GM23248 (cell line): Measurements from ENCODE around the gene CALCOCO2. TPM values are rescaled to one million over a fixed set of nuclear protein-coding genes. Genes with fewer than 3 reads are reported as not detected.

Experiments
- DNase-seq: peaks from one replicate; pipeline ENCODE4 v3.0.0-alpha.2; 2015
- H2AFZ ChIP-seq: fragments of 200-600 bp; sonication (generic); 2 replicates; pipeline ENCODE4 v1.6.1; 2016; ENCODE audit warnings: antibody characterized with exemption
- H3F3A ChIP-seq: fragments of 200-600 bp; sonication (generic); 2 replicates; pipeline ENCODE4 v1.6.1; 2016; ENCODE audit warnings: mild to moderate bottlenecking, antibody characterized with exemption, mixed run types; ENCODE audit not compliant: insufficient read depth
- H3K27ac ChIP-seq: fragments of 200-600 bp; sonication (generic); 2 replicates; pipeline ENCODE4 v1.5.1; 2016; ENCODE audit warnings: mild to moderate bottlenecking
- H3K27me3 ChIP-seq: fragments of 200-600 bp; sonication (generic); replicated peaks from 2 replicates; pipeline ENCODE4 v1.6.1; 2016; ENCODE audit warnings: mild to moderate bottlenecking; ENCODE audit not compliant: insufficient read depth
- H3K36me3 ChIP-seq: fragments of 200-600 bp; sonication (generic); 2 replicates; pipeline ENCODE4 v1.6.1; 2016; ENCODE audit warnings: low read depth, mild to moderate bottlenecking
- H3K4me1 ChIP-seq: fragments of 200-600 bp; sonication (generic); 2 replicates; pipeline ENCODE4 v1.6.1; 2016; ENCODE audit warnings: mild to moderate bottlenecking; ENCODE audit not compliant: insufficient read depth
- H3K4me2 ChIP-seq: fragments of 200-600 bp; sonication (generic); one replicate; pipeline ENCODE4 v1.6.1; 2016; ENCODE audit warnings: mild to moderate bottlenecking; ENCODE audit not compliant: unreplicated experiment
- H3K4me3 ChIP-seq: fragments of 200-600 bp; sonication (generic); 2 replicates; pipeline ENCODE4 v1.5.1; 2016; ENCODE audit warnings: mild to moderate bottlenecking
- H3K79me2 ChIP-seq: fragments of 200-600 bp; sonication (generic); 2 replicates; pipeline ENCODE4 v1.6.1; 2016; ENCODE audit warnings: mild to moderate bottlenecking; ENCODE audit not compliant: insufficient read depth
- H3K9ac ChIP-seq: fragments of 200-600 bp; sonication (generic); 2 replicates; pipeline ENCODE4 v1.6.1; 2016; ENCODE audit warnings: mild to moderate bottlenecking
- H3K9me2 ChIP-seq: fragments of 200-600 bp; sonication (generic); 2 replicates; pipeline ENCODE4 v1.6.1; 2016; ENCODE audit warnings: mixed run types, mild to moderate bottlenecking, moderate library complexity; ENCODE audit not compliant: insufficient read depth
- H3K9me3 ChIP-seq: fragments of 200-600 bp; sonication (generic); one replicate; pipeline ENCODE4 v1.6.1; 2017; ENCODE audit warnings: low read depth
- H4K20me1 ChIP-seq: fragments of 200-600 bp; sonication (generic); 2 replicates; pipeline ENCODE4 v1.6.0; 2016; ENCODE audit not compliant: insufficient read depth
- EZH2 ChIP-seq: fragments of 200-600 bp; sonication (generic); IDR thresholded peaks from 2 replicates; pipeline ENCODE4 v1.6.1; 2018; ENCODE audit warnings: antibody characterized with exemption, mild to moderate bottlenecking; ENCODE audit not compliant: insufficient read depth, poor library complexity, severe bottlenecking
- EZH2phosphoT487 ChIP-seq: fragments of 200-600 bp; sonication (generic); IDR thresholded peaks from 2 replicates; pipeline ENCODE4 v1.6.1; 2018; ENCODE audit warnings: antibody characterized with exemption, moderate library complexity, mild to moderate bottlenecking, low read depth; ENCODE audit not compliant: insufficient read depth
- WGBS, 2 experiments: methylation state at CpG; one replicate each; pipeline ENCODE4 v1.1.6; 2015 to 2017; ENCODE audit warnings: low lambda C conversion rate in 2 of 2, low coverage in 1 of 2; ENCODE audit errors: missing lambda C conversion rate in 2 of 2; 5-methylcytosine and 5-hydroxymethylcytosine counted together
- in situ Hi-C: fragments of 300-500 bp; cut with MboI; formaldehyde crosslinking; loops from 2 replicates; pipeline ENCODE4 v1.15.0; 2020
- polyA plus RNA-seq: library from polyadenylated mRNA; unstranded; fragments of >200 nt; fragmentation: Nextera tagmentation; extraction: Ambion mirVana; gene quantifications from 2 replicates; pipeline ENCODE4 v1.2.1, GENCODE V29; 2016
- total RNA-seq: library from RNA; depleted of rRNA; stranded (reverse); fragments of >200 nt; shearing (Covaris generic); gene quantifications from 2 replicates; pipeline ENCODE4 v1.2.3, GENCODE V29; 2014

CALCOCO2 gene
- total and polyA plus RNA-seq, 2 experiments from 2014 or later: 40.9 to 92.4 TPM

GRCh38 chr17:48799069-48799723 lies 31.6 kb upstream of the CALCOCO2 start:
- Histone ChIP-seq H4K20me1 (no peaks in the 10 kb centered on the region), H3K9me2 (no peaks in the 10 kb centered on the region), H3K4me3 (no peak overlapping the region), H3F3A (peaks cover 15% of the 10 kb centered on the region), H3K4me1 (peaks cover 23% of the 10 kb centered on the region), H2AFZ (no peak overlapping the region), H3K36me3 (no peaks in the 10 kb centered on the region), H3K9me3 (no peaks in the 10 kb centered on the region), H3K27ac (no peak overlapping the region), H3K4me2 (no peak overlapping the region), H3K79me2 (no peaks in the 10 kb centered on the region), H3K27me3 (no peaks in the 10 kb centered on the region), H3K9ac (no peak overlapping the region)
- 76 to 83% methylated on average over 11 of the region's 11 CpGs for WGBS, 2 experiments
- TF ChIP-seq EZH2phosphoT487 (no peak), EZH2 (no peak)
- in situ Hi-C loops: no loop called here
- no peak for DNase-seq

- no peak for DNase-seq
- no peak for TF ChIP-seq EZH2
- TF ChIP-seq EZH2phosphoT487: no peak
- H3K4me3 ChIP-seq: no peak overlapping the region
- no peaks in the 10 kb centered on the region for H3K9me2 ChIP-seq
- H2AFZ ChIP-seq: no peak overlapping the region
- no peaks in the 10 kb centered on the region for H3K9me3 ChIP-seq
- H3K27me3 ChIP-seq: no peaks in the 10 kb centered on the region
- no peaks in the 10 kb centered on the region for H3K79me2 ChIP-seq
- in situ Hi-C loops: loop anchor here (5.0 kb wide), 1 partner anchor 82 kb away; no protein-coding TSS in a partner anchor
- H3K27ac ChIP-seq: no peak overlapping the region
- H3K9ac ChIP-seq: no peak overlapping the region
- H4K20me1 ChIP-seq: no peaks in the 10 kb centered on the region
- peaks cover 14% of the 10 kb centered on the region for H3K4me1 ChIP-seq
- peaks cover 8% of the 10 kb centered on the region for H3F3A ChIP-seq
- 60 to 61% methylated on average over 5 of the region's 5 CpGs for WGBS, 2 experiments
- H3K36me3 ChIP-seq: no peaks in the 10 kb centered on the region
- H3K4me2 ChIP-seq: no peak overlapping the region
These were observed 30.1 kb upstream of the CALCOCO2 start for GRCh38 chr17:48800626-48801217.

- in situ Hi-C loops: loop anchor here (5.0 kb wide), 1 partner anchor 77 kb away; no protein-coding TSS in a partner anchor
- no peaks in the 10 kb centered on the region for H3K36me3 ChIP-seq
- TF ChIP-seq EZH2 (no peak), EZH2phosphoT487 (no peak)
- peaks cover 7% of the 10 kb centered on the region for H3K4me1 ChIP-seq
- H3K4me2 ChIP-seq: no peak overlapping the region
- no peaks in the 10 kb centered on the region for H3K9me2 ChIP-seq
- DNase-seq: peak; percentile 56
- no peak overlapping the region for H3K9ac ChIP-seq
- H3K79me2 ChIP-seq: no peaks in the 10 kb centered on the region
- H3K27ac ChIP-seq: no peak overlapping the region
- H3K4me3 ChIP-seq: no peak overlapping the region
- H3K27me3 ChIP-seq: no peaks in the 10 kb centered on the region
- 6 to 8% methylated on average over 8 to 9 of the region's 9 CpGs for WGBS, 2 experiments
- no peaks in the 10 kb centered on the region for H3K9me3 ChIP-seq
- no peaks in the 10 kb centered on the region for H3F3A ChIP-seq
- H4K20me1 ChIP-seq: no peaks in the 10 kb centered on the region
- no peak overlapping the region for H2AFZ ChIP-seq
These were observed 25.9 kb upstream of the CALCOCO2 start for GRCh38 chr17:48804936-48805411.

DNA sequence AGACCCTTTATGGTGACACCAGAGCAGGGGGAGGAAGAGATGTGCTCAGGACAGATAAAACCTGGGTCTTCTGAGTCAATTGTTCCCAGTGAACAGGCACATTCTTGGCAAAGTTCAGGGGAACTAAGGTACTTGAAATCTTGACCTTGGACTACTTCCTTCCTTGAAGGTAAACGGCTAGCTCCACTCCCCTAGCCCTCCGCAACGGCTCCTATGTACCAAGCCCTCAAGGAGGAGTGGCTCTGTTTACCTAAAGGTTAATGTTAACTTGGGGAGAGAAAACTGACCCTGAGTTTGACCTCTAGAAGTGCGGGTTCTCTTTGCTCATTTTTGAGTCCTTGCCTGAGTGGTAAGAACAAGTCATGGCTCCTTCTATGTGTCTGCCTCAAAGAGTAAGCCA lies 21.7 kb upstream of the CALCOCO2 start:
- H2AFZ ChIP-seq: no peak overlapping the region
- no peaks in the 10 kb centered on the region for H3K4me1 ChIP-seq
- no peak overlapping the region for H3K27ac ChIP-seq
- no peak for DNase-seq
- H3F3A ChIP-seq: no peaks in the 10 kb centered on the region
- no peak overlapping the region for H3K4me2 ChIP-seq
- H3K36me3 ChIP-seq: no peaks in the 10 kb centered on the region
- no peak for TF ChIP-seq EZH2
- in situ Hi-C loops: no loop called here
- no peak overlapping the region for H3K9ac ChIP-seq
- H3K79me2 ChIP-seq: no peaks in the 10 kb centered on the region
- H3K9me2 ChIP-seq: no peaks in the 10 kb centered on the region
- peaks cover 20% of the 10 kb centered on the region for H3K27me3 ChIP-seq
- H3K4me3 ChIP-seq: no peak overlapping the region
- WGBS, 2 experiments: 88 to 89% methylated on average over 4 of the region's 4 CpGs
- H4K20me1 ChIP-seq: no peaks in the 10 kb centered on the region
- no peaks in the 10 kb centered on the region for H3K9me3 ChIP-seq
